ENCODE results near the gene PIM1. TPM values are rescaled to one million over a fixed set of nuclear protein-coding genes. Genes with fewer than 3 reads are reported as not detected.

Gene PIM1
- total RNA-seq, 1 experiment from 2014 or later = 47.5 TPM

GRCh38 chr6:37176268-37177076, 6.5 kb downstream of the PIM1 start:
- Histone ChIP-seq H3K9me3 (ENCODE audit: control insufficient read depth, low read depth, low read length) (no peaks in the 10 kb centered on the region), H3K18ac (ENCODE audit: insufficient read length, low read depth, low read length) (no peak overlapping the region), H3K23ac (ENCODE audit: insufficient read length, low read depth, low read length) (no peak overlapping the region), H3K27me3 (ENCODE audit: insufficient read depth, low read length) (no peaks in the 10 kb centered on the region), H4K20me1 (ENCODE audit: control insufficient read depth, insufficient read depth, insufficient read length) (no peaks in the 10 kb centered on the region), H3K4me1 (ENCODE audit: insufficient read depth, low read length) (no peaks in the 10 kb centered on the region), H3K79me2 (ENCODE audit: insufficient read depth, low read length) (peaks cover 3% of the 10 kb centered on the region; the same call in 1 of the 2 replicates), H3K14ac (ENCODE audit: insufficient read depth, low read length) (no peak overlapping the region), H2BK12ac (ENCODE audit: insufficient read length, low read depth, low read length) (no peak overlapping the region), H3K4ac (ENCODE audit: low read depth, low read length) (no peak overlapping the region), H3K4me2 (ENCODE audit: insufficient read depth, insufficient read length, low read length) (no peak overlapping the region), H3K9ac (ENCODE audit: extremely low read depth, insufficient read length, low read length) (no peak overlapping the region), H2BK15ac (ENCODE audit: low read depth, low read length) (no peak overlapping the region), H2BK120ac (ENCODE audit: low read depth, low read length, poor library complexity, severe bottlenecking) (no peak overlapping the region), H4K5ac (ENCODE audit: insufficient read length, low read depth, low read length) (no peak overlapping the region), H4K91ac (ENCODE audit: insufficient read length, low read depth, low read length) (no peak overlapping the region), H3T11ph (ENCODE audit: low read length) (no peak overlapping the region), H3K23me2 (ENCODE audit: insufficient read length, low read depth, low read length, poor library complexity, severe bottlenecking) (peaks cover 2% of the 10 kb centered on the region), H2BK20ac (ENCODE audit: low read depth, low read length, poor library complexity, severe bottlenecking) (no peak overlapping the region), H2AK5ac (ENCODE audit: insufficient read length, low read length) (no peak overlapping the region), H2AFZ (ENCODE audit: low read length) (no peak overlapping the region), H3K27ac (ENCODE audit: insufficient read length, low read depth, low read length) (no peak overlapping the region), H2BK5ac (ENCODE audit: insufficient read length, low read length) (no peak overlapping the region), H3K56ac (ENCODE audit: insufficient read length, low read depth, low read length) (no peak overlapping the region), H4K8ac (replicated peaks; ENCODE audit: insufficient read length, low read depth, low read length) (no peak overlapping the region), H3K79me1 (ENCODE audit: insufficient read depth, low read depth, low read length, poor library complexity, severe bottlenecking) (peaks cover 5% of the 10 kb centered on the region)
- Mint-ChIP-seq H3K4me3 (no peak overlapping the region; a peak in 1 of 5 replicates), H3K9me3 (no peaks in the 10 kb centered on the region), H3K4me1 (peaks cover 21 to 38% of the 10 kb centered on the region in 2 experiments), H3K36me3 (ENCODE audit: insufficient read depth in 1 of 3, low read depth in 3 of 3) (peaks cover 34 to 46% (median 36%) of the 10 kb centered on the region in 3 experiments), H3K27ac (peak overlapping the region in 1 of 3 experiments; percentile 65; a peak in 1 of 7 replicates), H3K27me3 (ENCODE audit: low read depth) (no peaks in the 10 kb centered on the region)
- TF ChIP-seq CTCF (conservative IDR thresholded peaks at IDR 0.05) = no peak
- no CpG with 5 or more reads among the region's 15 CpGs for WGBS (ENCODE audit: extremely low coverage, insufficient read length, low lambda C conversion rate)
- DNase-seq = no peak
